Endothelial cell of umbilical vein (primary cell): ENCODE data around the gene LGALS4. TPM values are rescaled to one million over a fixed set of nuclear protein-coding genes. Genes with fewer than 3 reads are reported as not detected.
"Not testable (repeated sequence)": the region's sequence is repeated elsewhere in the genome, so short reads cannot be mapped to it uniquely, and the experiment has no call there.

Experiments used
- BruUV-seq: library from RNA; stranded (reverse); fragments of 400-500 nt; replicated peaks from 2 replicates; lab custom pipeline; 2021; lab: Mats Ljungman, UMichigan
- CTCF ChIA-PET: fragments of 300-600, 350-600 bp; sonication (Branson Sonifier 250); formaldehyde crosslinking; loops from one replicate; lab custom pipeline; 2021; ENCODE audit warnings: antibody characterized with exemption, inconsistent platforms; lab: Charles Lee
- POLR2A ChIA-PET: fragments of 300-600, 350-600 bp; sonication (Branson Sonifier 250); formaldehyde crosslinking; loops from one replicate; lab custom pipeline; 2021; ENCODE audit warnings: antibody characterized with exemption, inconsistent platforms; lab: Charles Lee
- DNase-seq: peaks from one replicate; pipeline ENCODE4 v3.0.0-alpha.2; 2011; ENCODE audit warnings: low read depth, low spot score
- FAIRE-seq: peaks from 2 replicates; lab custom pipeline; 2011; peaks lifted over from hg19 to GRCh38; lab: Jason Lieb, UNC
- H2AFZ ChIP-seq: 2 replicates; pipeline ENCODE4 v1.6.0; 2012; ENCODE audit warnings: low read depth, low read length, control low read depth, inconsistent platforms
- H3K27ac ChIP-seq: 2 replicates; pipeline ENCODE4 v1.5.1; 2011; ENCODE audit warnings: low read depth, mild to moderate bottlenecking, control low read depth, low read length, moderate library complexity; ENCODE audit not compliant: insufficient read depth
- H3K27me3 ChIP-seq, 2 experiments: 2 replicates each; pipeline versions ENCODE4 v1.6.0 to v1.6.1; 2011; ENCODE audit warnings: low read length in 2 of 2, mixed read lengths in 1 of 2; ENCODE audit not compliant: control insufficient read depth in 2 of 2, insufficient read depth in 2 of 2
- H3K36me3 ChIP-seq, 2 experiments: 2 replicates in 1 of 2; 3 replicates in 1 of 2; pipeline ENCODE4 v1.5.1; 2011; ENCODE audit warnings: low read length in 2 of 2, mild to moderate bottlenecking in 1 of 2, moderate library complexity in 1 of 2; ENCODE audit not compliant: control insufficient read depth in 2 of 2, insufficient read depth in 2 of 2; ENCODE audit errors: extremely low read depth in 1 of 2
- H3K4me1 ChIP-seq: 3 replicates; pipeline ENCODE4 v1.5.1; 2011; ENCODE audit warnings: mild to moderate bottlenecking, low read length; ENCODE audit not compliant: control insufficient read depth, insufficient read depth; ENCODE audit errors: extremely low read depth
- H3K4me2 ChIP-seq: 2 replicates; pipeline ENCODE4 v1.6.1; 2011; ENCODE audit warnings: low read length, control low read depth, mixed read lengths; ENCODE audit not compliant: insufficient read depth
- H3K4me3 ChIP-seq, 3 experiments: fragments of 200-600 bp in 1 of 3; sonication (generic), shearing (Covaris generic) in 1 of 3; replicated peaks in 1 of 3; 2 replicates each; pipeline ENCODE4 v1.5.1; 2011 to 2016; ENCODE audit warnings: control low read depth in 3 of 3, low read length in 3 of 3, mild to moderate bottlenecking in 2 of 3, inconsistent platforms in 1 of 3, low read depth in 1 of 3, moderate library complexity in 1 of 3; ENCODE audit not compliant: insufficient read depth in 1 of 3
- H3K79me2 ChIP-seq: 2 replicates; pipeline ENCODE4 v1.6.0; 2012; ENCODE audit warnings: low read length, inconsistent platforms; ENCODE audit not compliant: control insufficient read depth, insufficient read depth
- H3K9ac ChIP-seq: replicated peaks from 2 replicates; pipeline ENCODE3; 2011; ENCODE audit warnings: low read length, control low read depth; ENCODE audit not compliant: insufficient read depth; ENCODE audit errors: extremely low read depth
- H3K9me1 ChIP-seq: replicated peaks from 3 replicates; pipeline ENCODE4 v1.6.0; 2011; ENCODE audit warnings: mild to moderate bottlenecking, low read length; ENCODE audit not compliant: control insufficient read depth, insufficient read depth; ENCODE audit errors: extremely low read depth
- H3K9me3 ChIP-seq: replicated peaks from 2 replicates; pipeline ENCODE4 v1.5.1; 2012; ENCODE audit warnings: low read length, inconsistent platforms; ENCODE audit not compliant: control insufficient read depth, insufficient read depth
- H4K20me1 ChIP-seq: replicated peaks from 2 replicates; pipeline ENCODE3; 2011; ENCODE audit warnings: mild to moderate bottlenecking, low read length; ENCODE audit not compliant: control insufficient read depth, insufficient read depth; ENCODE audit errors: extremely low read depth
- EZH2 ChIP-seq: IDR thresholded peaks from 2 replicates; pipeline ENCODE4 v1.6.1; 2012; ENCODE audit warnings: borderline replicate concordance, low read depth, mild to moderate bottlenecking, moderate library complexity, low read length, inconsistent platforms; ENCODE audit not compliant: severe bottlenecking
- FOS ChIP-seq: IDR thresholded peaks from 2 replicates; pipeline ENCODE4 v1.6.1; 2011; ENCODE audit warnings: mild to moderate bottlenecking, low read length, moderate library complexity, borderline replicate concordance; ENCODE audit not compliant: insufficient read depth
- GATA2 ChIP-seq: IDR thresholded peaks from 2 replicates; pipeline ENCODE4 v1.7.0; 2011; ENCODE audit warnings: low read depth, mild to moderate bottlenecking, moderate library complexity, mixed read lengths, low read length; ENCODE audit not compliant: insufficient read length, insufficient read depth
- JUN ChIP-seq: IDR thresholded peaks from 2 replicates; pipeline ENCODE4 v1.6.1; 2011; ENCODE audit warnings: borderline replicate concordance, low read depth; ENCODE audit not compliant: insufficient read length, insufficient read depth
- MYC ChIP-seq: IDR thresholded peaks from one replicate; pipeline ENCODE4 v1.6.1; 2011; ENCODE audit warnings: mild to moderate bottlenecking, low read depth, low read length
- POLR2A ChIP-seq: IDR thresholded peaks from 2 replicates; pipeline ENCODE4 v1.6.1; 2012; ENCODE audit warnings: low read depth, mild to moderate bottlenecking, control low read depth, low read length
- POLR2AphosphoS5 ChIP-seq: IDR thresholded peaks from 2 replicates; pipeline ENCODE4 v1.6.1; 2012; ENCODE audit warnings: low read depth, mild to moderate bottlenecking, control low read depth, low read length, moderate library complexity; ENCODE audit not compliant: insufficient read depth
- dilution Hi-C: fragments of 300-500 bp; cut with MboI; formaldehyde crosslinking; loops from one replicate; pipeline ENCODE4 v1.15.0; 2019; ENCODE audit warnings: low sequenced_read_pairs; ENCODE audit not compliant: extremely low pct_ligation_motif_present
- intact Hi-C: fragments of 100-400 bp; cut with micrococcal nuclease; formaldehyde crosslinking; loops from one replicate; pipeline ENCODE4 v1.10.0; 2022
- polyA plus RNA-seq, 4 experiments: library from polyadenylated mRNA; depleted of rRNA in 3 of 4; stranded (reverse) in 3 of 4; unstranded in 1 of 4; fragments of >200 nt; gene quantifications; 2 replicates each; pipeline versions ENCODE4 v1.2.1 to v1.2.3, GENCODE V29; 2011 to 2012; ENCODE audit warnings: missing spikeins in 1 of 4
- total RNA-seq: library from RNA; stranded (reverse); gene quantifications from 2 replicates; pipeline ENCODE4 v1.2.3, GENCODE V29; 2021
- TF ChIP-seq, protein P1 (sequence below), 2 donors: IDR thresholded peaks; 1 replicate in 1 of 2; 2 replicates in 1 of 2; pipeline ENCODE4 v1.5.1; 2011; ENCODE audit warnings: low read length in 2 of 2, mild to moderate bottlenecking in 2 of 2, moderate library complexity in 2 of 2, control low read depth in 1 of 2, inconsistent platforms in 1 of 2, low read depth in 1 of 2; ENCODE audit not compliant: insufficient read depth in 1 of 2; ENCODE audit errors: extremely low read depth in 1 of 2
- TF ChIP-seq, protein P2 (sequence below): IDR thresholded peaks from 2 replicates; pipeline ENCODE4 v1.6.1; 2011; ENCODE audit not compliant: insufficient read depth, insufficient read length

The LGALS4 gene
- total and polyA plus RNA-seq, 2 donors (not counting 3 experiments of a cell fraction or from before 2014, with no cell fraction given) = 0.19 TPM; not detected in 1

DNA sequence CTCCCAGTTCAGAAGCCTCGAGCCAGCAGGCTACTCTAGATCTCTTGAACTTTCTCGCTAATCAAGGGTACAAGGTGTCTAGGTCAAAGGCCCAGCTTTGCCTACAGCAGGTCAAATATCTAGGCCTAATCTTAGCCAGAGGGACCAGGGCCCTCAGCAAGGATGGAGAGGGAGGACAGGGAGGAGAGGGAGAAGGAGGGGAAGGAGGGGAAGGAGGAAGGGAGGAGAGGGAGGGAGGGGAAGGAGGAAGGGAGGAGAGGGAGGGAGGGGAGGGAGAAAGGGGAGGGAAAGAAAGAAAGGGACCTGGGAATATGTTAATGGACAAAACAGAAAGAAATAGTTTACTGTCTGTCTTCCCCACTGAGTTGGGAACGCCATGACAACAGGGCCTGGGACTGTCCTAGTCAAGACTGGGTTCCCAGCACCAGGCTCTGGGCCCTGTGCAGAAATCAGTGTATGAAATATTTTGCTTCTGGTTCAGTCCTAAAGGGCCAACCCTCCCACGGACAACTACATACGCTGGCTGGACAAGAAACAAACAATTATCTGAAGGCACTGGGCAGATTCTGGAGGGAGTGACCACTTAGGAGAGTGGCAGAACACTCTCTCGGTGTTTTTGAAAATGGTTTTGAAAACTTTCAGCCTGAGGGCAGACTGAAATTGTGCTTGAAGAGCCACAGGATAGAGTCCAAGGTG lies 14.3 kb upstream of the LGALS4 start:
- H3K27me3 ChIP-seq = no peaks in the 10 kb centered on the region
- no peak overlapping the region for H3K4me2 ChIP-seq
- peaks cover 8% of the 10 kb centered on the region for H3K4me1 ChIP-seq
- ChIA-PET POLR2A (no interaction called here), CTCF (no interaction called here)
- no peaks in the 10 kb centered on the region for H3K9me1 ChIP-seq
- H3K27ac ChIP-seq = no peak overlapping the region
- no peaks in the 10 kb centered on the region for H3K9me3 ChIP-seq
- FAIRE-seq = no peak
- H2AFZ ChIP-seq = no peak overlapping the region
- intact Hi-C loops = no loop called here
- no peak overlapping the region for H3K9ac ChIP-seq
- BruUV-seq = no TSS peak
- no peak for DNase-seq
- no peak overlapping the region for H3K4me3 ChIP-seq
- dilution Hi-C loops = no loop called here
- no peaks in the 10 kb centered on the region for H4K20me1 ChIP-seq
- H3K79me2 ChIP-seq = no peaks in the 10 kb centered on the region
- H3K36me3 ChIP-seq = peaks cover 1 to 2% of the 10 kb centered on the region in 2 experiments
- TF ChIP-seq JUN (no peak), MYC (no peak), EZH2 (no peak), FOS (no peak), GATA2 (no peak), POLR2AphosphoS5 (no peak), POLR2A (no peak)
- TF ChIP-seq, protein P1, sequence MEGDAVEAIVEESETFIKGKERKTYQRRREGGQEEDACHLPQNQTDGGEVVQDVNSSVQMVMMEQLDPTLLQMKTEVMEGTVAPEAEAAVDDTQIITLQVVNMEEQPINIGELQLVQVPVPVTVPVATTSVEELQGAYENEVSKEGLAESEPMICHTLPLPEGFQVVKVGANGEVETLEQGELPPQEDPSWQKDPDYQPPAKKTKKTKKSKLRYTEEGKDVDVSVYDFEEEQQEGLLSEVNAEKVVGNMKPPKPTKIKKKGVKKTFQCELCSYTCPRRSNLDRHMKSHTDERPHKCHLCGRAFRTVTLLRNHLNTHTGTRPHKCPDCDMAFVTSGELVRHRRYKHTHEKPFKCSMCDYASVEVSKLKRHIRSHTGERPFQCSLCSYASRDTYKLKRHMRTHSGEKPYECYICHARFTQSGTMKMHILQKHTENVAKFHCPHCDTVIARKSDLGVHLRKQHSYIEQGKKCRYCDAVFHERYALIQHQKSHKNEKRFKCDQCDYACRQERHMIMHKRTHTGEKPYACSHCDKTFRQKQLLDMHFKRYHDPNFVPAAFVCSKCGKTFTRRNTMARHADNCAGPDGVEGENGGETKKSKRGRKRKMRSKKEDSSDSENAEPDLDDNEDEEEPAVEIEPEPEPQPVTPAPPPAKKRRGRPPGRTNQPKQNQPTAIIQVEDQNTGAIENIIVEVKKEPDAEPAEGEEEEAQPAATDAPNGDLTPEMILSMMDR (IDR thresholded peaks at IDR 0.05; ENCODE audit: extremely low read depth in 1 of 2, insufficient read depth in 1 of 2, low read depth in 1 of 2, low read length in 2 of 2) = no peak
- TF ChIP-seq, protein P2, sequence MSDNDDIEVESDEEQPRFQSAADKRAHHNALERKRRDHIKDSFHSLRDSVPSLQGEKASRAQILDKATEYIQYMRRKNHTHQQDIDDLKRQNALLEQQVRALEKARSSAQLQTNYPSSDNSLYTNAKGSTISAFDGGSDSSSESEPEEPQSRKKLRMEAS = no peak

DNA sequence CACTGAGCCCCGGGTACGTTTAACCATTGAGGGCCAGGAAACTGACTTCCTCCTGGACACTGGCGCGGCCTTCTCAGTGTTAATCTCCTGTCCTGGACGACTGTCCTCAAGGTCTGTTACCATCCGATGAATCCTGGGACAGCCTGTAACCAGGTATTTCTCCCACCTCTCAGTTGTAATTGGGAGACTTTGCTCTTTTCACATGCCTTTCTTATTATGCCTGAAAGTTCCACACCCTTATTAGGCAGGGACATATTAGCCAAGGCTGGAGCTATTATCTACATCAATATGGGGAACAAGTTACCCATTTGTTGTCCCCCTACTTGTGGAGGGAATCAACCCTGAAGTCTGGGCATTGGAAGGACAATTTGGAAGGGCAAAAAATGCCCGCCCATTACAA lies 13.2 kb upstream of the LGALS4 start:
- BruUV-seq, POLR2A ChIA-PET, H4K20me1 ChIP-seq, H2AFZ ChIP-seq, H3K27ac ChIP-seq, DNase-seq, H3K27me3 ChIP-seq, FAIRE-seq, intact Hi-C loops, H3K4me1 ChIP-seq, H3K79me2 ChIP-seq, H3K9me1 ChIP-seq, dilution Hi-C loops, H3K4me3 ChIP-seq, H3K9me3 ChIP-seq, H3K4me2 ChIP-seq, H3K36me3 ChIP-seq, H3K9ac ChIP-seq: not testable (repeated sequence)
- CTCF ChIA-PET = interaction anchor here (0.9 kb wide), 1 partner anchor 56 kb away, joined by 3 read pairs; no protein-coding TSS in a partner anchor
